Epithelial cell of esophagus (primary cell): ENCODE measurements around the gene NOD1.
A peak's percentile ranks its signal among the peaks of the same experiment; 100 is the strongest.

Experiments
- DNase-seq: peaks from one replicate; pipeline ENCODE4 v3.0.0; 2010; ENCODE audit warnings: low read depth
- H3K4me3 ChIP-seq: 2 replicates; pipeline ENCODE4 v1.5.1; 2011; ENCODE audit warnings: mild to moderate bottlenecking, low read length, control low read depth
- CTCF ChIP-seq: IDR thresholded peaks from 2 replicates; pipeline ENCODE4 v1.5.1; 2011; ENCODE audit warnings: low read depth, mild to moderate bottlenecking, low read length, control low read depth, inconsistent platforms; ENCODE audit not compliant: insufficient read depth; ENCODE audit errors: missing control alignments

NOD1 gene

GRCh38 chr7:30472784-30473775 lies 5.5 kb downstream of the NOD1 start:
- H3K4me3 ChIP-seq: no peak overlapping the region
- no peak for TF ChIP-seq CTCF
- DNase-seq: peak; percentile 58

GRCh38 chr7:30472081-30472783 lies 6.4 kb downstream of the NOD1 start:
- no peak for DNase-seq
- TF ChIP-seq CTCF: no peak
- H3K4me3 ChIP-seq: no peak overlapping the region

GRCh38 chr7:30471205-30471604 lies 7.4 kb downstream of the NOD1 start:
- TF ChIP-seq CTCF: no peak
- no peak for DNase-seq
- H3K4me3 ChIP-seq: no peak overlapping the region

GRCh38 chr7:30470771-30471170 lies 7.8 kb downstream of the NOD1 start:
- peak; percentile 36 for DNase-seq
- no peak for TF ChIP-seq CTCF
- no peak overlapping the region for H3K4me3 ChIP-seq

- no peak for TF ChIP-seq CTCF
- H3K4me3 ChIP-seq: no peak overlapping the region
- DNase-seq: no peak
Observed at GRCh38 chr7:30470163-30470770, 8.3 kb downstream of the NOD1 start.

- TF ChIP-seq CTCF: peak; percentile 60
- H3K4me3 ChIP-seq: no peak overlapping the region
- peak; percentile 95 for DNase-seq
Observed at GRCh38 chr7:30469303-30469702, 9.3 kb downstream of the NOD1 start.
